NCI-H187 treated with DMSO at 0.1 percent for 48 hours (cell line): ENCODE results near the gene TAOK2.

Source experiments
- DNase-seq: peaks from one replicate; lab custom pipeline; 2025; lab: John Stamatoyannopoulos, UW

TAOK2 gene

DNA sequence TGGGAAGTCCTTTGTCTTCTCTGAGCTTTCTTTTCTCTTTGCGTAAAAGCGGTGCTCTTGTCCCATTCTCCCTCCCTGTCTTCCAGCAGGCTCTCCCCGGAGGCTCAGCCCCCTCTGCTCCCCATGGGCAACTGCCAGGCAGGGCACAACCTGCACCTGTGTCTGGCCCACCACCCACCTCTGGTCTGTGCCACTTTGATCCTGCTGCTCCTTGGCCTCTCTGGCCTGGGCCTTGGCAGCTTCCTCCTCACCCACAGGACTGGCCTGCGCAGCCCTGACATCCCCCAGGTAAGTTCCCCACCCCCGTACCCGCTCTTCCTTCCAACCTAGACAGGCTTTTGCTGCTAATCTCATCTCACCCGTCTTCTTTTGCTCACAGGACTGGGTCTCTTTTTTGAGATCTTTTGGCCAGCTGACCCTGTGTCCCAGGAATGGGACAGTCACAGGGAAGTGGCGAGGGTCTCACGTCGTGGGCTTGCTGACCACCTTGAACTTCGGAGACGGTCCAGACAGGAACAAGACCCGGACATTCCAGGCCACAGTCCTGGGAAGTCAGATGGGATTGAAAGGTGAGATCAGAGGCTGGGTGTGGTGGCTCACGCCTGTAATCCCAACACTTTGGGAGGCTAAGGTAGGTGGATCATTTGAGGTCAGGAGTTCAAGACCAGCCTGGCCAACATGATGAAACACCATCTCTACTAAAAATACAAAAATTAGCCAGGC lies 10.5 kb upstream of the TAOK2 start:
- DNase-seq, result no peak

DNA sequence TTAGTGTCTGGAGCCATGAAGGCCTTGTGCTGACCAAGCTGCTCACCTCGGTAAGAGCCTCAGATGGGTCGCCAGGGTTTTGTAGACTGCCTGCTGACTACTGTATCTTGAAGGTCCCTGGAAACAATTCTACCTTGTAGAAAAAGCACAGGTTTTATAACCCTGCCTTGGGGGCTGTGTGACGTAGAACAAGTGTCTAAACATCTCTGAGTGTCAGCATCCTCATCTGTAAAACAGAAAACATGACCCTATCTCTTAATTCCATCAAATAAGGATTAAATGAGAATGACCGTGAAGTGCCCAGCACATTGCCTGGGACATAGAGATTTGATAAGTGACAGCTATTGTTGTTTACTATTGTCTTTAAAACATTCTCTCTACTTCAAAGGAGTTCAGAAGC lies 5.5 kb upstream of the TAOK2 start:
- no peak for DNase-seq

- no peak for DNase-seq
Measured at GRCh38 chr16:29971304-29971703, 2.4 kb upstream of the TAOK2 start.

GRCh38 chr16:29972500-29972899 lies 1.2 kb upstream of the TAOK2 start:
- no peak for DNase-seq

DNA sequence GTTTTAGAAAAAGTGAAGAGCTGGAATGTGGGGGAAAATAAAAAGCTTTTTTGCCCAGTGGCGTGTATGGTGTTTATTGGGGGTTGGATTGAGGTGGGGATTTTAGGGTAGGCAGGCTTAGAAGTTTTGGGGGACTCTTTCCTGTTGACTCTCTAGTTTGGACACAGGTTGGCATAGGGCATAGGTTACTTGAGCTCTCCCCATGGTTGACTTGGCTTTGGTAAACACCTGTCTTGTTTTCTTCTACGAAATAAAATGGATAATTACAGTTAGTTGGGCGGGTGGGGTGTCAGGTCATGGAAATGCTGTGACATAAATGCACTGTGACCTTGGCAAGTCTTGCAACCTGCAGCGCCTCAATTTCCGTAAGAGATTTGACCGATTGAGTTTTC lies 680 bp upstream of the TAOK2 start:
- no peak for DNase-seq

GRCh38 chr16:29974291-29975133 lies 844 bp downstream of the TAOK2 start:
- DNase-seq, result no peak

DNA sequence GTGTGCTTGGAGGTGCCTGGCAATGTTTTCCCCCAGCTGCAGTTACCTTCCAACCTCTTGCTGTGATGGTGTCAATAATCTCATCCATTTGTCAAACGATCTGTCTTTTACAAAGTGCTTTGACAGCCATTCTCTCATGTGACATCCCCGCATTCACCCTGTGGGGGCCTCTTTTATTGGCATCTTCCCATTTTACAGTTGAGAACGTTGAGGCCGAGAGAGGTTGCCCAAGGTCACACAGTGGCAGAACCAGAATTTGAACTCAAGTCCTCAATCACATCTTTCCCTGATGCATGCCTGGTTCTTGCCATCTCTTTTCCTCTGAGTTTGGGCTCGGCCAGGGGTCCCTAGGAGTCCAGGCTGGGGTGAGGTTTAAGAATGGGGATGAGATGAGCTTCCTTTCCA lies 1.5 kb downstream of the TAOK2 start:
- no peak for DNase-seq

GRCh38 chr16:29975811-29976511 lies 2.3 kb downstream of the TAOK2 start:
- DNase-seq, result no peak

DNA sequence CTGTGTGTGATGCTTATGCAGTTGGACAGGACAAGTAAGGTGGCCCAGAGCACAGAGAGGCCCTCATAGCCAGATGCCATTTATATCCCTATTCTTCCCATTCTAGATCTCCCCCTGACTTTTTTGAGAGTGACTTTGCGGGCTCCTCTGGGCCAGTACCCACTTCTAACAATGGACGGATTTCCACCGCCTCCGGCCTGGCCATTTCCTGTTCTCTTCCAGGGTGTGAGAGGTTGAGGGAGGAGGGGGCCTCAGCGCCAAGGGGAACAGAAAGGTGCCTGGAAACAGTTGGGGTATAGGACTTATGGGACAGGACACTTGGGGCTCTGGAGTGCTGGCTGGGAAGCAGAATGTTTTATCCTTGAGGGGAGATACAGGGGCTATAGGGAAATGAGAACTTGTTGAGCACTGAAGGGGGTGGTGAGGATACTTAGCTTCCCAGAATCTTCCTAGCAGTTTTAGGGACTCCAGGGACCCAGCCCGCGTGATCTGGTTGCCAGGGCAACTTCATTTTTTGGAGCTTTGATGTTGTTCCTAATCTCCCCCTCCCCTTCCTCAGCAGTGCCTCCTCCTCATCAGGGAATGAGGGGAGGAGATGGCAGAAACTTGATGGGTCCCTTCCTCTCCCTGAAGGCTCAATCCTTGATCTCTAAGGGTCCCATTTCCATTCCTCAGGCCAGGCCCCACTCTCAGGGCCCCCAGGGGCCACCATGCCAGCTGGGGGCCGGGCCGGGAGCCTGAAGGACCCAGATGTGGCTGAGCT lies 3.6 kb downstream of the TAOK2 start:
- no peak for DNase-seq

- DNase-seq, result no peak
Measured at GRCh38 chr16:29978081-29978480, 4.4 kb downstream of the TAOK2 start.

DNA sequence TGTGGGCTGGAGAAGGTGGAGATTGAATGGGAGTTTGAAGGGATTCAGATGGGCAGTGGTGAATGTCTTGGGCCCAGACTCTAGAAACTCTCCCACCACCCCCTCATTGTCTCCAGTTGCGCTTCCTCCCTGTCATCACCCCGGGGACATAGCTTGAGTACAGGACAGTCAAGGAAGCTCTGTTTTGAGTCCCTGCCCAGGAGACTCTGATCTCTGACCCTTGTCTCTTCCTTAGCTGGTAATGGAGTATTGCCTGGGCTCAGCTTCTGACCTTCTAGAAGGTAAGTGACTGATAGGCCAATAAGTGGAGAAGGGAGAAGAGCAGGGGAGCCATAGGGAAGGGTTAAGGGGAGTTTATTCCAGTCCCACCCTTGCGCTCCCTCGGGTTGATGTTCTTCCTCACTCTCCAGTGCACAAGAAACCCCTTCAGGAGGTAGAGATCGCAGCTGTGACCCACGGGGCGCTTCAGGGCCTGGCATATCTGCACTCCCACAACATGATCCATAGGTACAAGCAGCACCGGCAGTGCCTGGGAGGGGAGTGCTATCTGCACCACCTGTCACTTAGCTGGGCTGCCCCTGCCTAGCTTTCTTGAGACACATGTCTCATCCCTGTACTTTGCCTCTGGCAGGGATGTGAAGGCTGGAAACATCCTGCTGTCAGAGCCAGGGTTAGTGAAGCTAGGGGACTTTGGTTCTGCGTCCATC lies 5.0 kb downstream of the TAOK2 start:
- DNase-seq, result no peak

DNA sequence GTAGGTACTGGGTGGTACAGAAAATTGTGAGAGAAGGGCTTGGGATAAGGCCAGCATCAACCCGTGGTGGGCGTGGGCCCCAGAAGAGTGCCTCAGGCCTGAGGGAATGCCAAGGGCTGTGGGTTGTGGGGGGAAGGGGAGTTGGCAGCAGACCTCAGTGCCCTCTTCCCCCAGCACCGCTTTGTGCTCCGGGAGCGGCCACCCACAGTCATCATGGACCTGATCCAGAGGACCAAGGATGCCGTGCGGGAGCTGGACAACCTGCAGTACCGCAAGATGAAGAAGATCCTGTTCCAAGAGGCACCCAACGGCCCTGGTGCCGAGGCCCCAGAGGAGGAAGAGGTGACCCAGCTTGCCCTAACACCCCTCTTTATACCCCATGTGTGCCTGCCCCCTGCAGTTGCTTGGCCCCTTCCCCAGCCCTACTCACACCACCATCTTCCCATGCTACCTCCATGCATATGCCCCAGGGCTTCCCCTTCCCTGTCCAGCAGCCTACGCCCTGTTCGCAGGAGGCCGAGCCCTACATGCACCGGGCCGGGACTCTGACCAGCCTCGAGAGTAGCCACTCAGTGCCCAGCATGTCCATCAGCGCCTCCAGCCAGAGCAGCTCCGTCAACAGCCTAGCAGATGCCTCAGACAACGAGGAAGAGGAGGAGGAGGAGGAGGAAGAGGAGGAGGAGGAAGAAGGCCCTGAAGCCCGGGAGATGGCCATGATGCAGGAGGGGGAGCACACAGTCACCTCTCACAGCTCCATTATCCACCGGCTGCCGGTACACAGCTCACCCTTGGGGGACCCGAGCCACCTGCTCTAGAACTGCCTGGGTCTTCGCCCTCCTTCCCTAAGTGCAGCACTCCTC lies 9.1 kb downstream of the TAOK2 start:
- DNase-seq, result no peak

- DNase-seq, result no peak
Measured at GRCh38 chr16:29983420-29984136, 9.9 kb downstream of the TAOK2 start.

DNA sequence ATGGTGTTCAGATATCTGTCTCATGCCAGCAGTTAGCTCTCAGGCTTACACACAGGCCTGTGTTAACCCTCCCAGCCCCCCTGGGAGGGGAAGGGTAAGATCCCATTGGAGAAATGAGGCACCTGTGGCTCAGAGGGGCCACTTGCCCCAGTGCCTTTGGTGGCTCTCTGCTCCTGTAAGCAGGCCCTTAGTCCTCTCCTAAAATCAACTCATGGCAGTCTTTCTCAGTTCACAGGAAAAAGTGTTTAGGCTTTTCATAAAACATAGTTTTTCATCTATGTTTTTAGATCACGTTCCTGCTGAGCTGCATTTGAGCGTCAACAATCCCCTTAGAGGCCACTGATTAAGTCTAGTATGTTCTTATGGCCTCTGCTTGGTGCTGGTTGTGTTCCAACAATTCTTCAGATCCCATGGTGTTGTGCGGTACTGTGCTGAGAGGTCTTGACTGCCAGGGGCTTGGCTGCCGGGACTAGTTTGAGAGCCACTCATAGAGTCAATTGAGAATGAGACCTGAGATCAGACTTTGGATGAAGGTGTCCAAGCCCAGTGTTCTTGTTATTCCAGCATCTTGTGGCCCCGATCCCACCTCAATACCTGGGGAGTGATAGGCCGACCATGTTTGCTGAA lies 10.6 kb downstream of the TAOK2 start:
- DNase-seq, result no peak

GRCh38 chr16:29984764-29985147 lies 11.1 kb downstream of the TAOK2 start:
- no peak for DNase-seq

DNA sequence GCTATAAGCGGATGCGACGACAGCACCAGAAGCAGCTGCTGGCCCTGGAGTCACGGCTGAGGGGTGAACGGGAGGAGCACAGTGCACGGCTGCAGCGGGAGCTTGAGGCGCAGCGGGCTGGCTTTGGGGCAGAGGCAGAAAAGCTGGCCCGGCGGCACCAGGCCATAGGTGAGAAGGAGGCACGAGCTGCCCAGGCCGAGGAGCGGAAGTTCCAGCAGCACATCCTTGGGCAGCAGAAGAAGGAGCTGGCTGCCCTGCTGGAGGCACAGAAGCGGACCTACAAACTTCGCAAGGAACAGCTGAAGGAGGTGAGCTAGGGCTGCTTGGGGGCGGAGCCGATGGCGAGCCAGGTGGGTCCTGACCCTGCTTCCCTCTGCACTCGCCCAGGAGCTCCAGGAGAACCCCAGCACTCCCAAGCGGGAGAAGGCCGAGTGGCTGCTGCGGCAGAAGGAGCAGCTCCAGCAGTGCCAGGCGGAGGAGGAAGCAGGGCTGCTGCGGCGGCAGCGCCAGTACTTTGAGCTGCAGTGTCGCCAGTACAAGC lies 11.7 kb downstream of the TAOK2 start:
- DNase-seq, result no peak

- DNase-seq, result no peak
Measured at GRCh38 chr16:29986231-29986630, 12.6 kb downstream of the TAOK2 start.

GRCh38 chr16:29986931-29987330 lies 13.3 kb downstream of the TAOK2 start:
- DNase-seq, result no peak
